PC-9 (cell line): ENCODE measurements around the gene IRF7.

Experiments
- CTCF ChIP-seq: fragments of 200-600 bp; sonication (generic); conservative IDR thresholded peaks from 2 replicates; pipeline ENCODE4 v1.6.1; 2017; ENCODE audit warnings: mixed run types, antibody characterized with exemption, mild to moderate bottlenecking, moderate library complexity
- EZH2 ChIP-seq: fragments of 200-600 bp; sonication (generic); IDR thresholded peaks from 2 replicates; pipeline ENCODE4 v1.8.0; 2017; ENCODE audit warnings: antibody characterized with exemption, low read depth

GRCh38 chr11:592501-592900, 23.2 kb downstream of the IRF7 start:
- no peak for TF ChIP-seq CTCF
- no peak for TF ChIP-seq EZH2
